ENCODE data around the gene NAV3. TPM values are rescaled to one million over a fixed set of nuclear protein-coding genes. Genes with fewer than 3 reads are reported as not detected.

The NAV3 gene
- total RNA-seq, 1 donor from 2014 or later = not detected

DNA sequence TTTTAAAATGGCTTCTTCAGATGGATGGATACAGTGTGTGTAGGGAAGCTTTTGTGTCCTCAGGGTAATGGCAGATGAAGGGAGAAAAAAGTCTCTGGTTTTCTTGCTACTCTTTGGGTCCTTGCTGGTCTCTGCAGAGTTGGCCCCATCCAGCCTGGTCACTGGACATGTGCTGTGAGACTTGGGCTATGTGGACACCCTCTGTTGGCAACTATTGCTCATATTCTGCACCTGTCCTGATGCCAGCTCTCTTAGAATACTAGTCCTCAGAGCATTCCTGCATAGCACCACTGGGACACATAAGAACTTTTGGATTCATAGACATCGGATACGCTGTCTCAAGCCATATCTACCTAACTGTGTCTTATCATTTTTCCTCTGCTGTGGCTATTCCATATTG lies 20.0 kb downstream of the NAV3 start:
- Mint-ChIP-seq H3K4me1 (ENCODE audit: low read depth) (no peaks in the 10 kb centered on the region), H3K27ac (no peak overlapping the region), H3K27me3 (ENCODE audit: low read depth) (no peaks in the 10 kb centered on the region), H3K9me3 (peaks cover 5% of the 10 kb centered on the region), H3K4me3 (ENCODE audit: low read depth) (no peak overlapping the region), H3K36me3 (ENCODE audit: low read depth) (no peaks in the 10 kb centered on the region)
- intact Hi-C loops (cut with micrococcal nuclease) = no loop called here
- no peak for DNase-seq (ENCODE audit: low spot score)

DNA sequence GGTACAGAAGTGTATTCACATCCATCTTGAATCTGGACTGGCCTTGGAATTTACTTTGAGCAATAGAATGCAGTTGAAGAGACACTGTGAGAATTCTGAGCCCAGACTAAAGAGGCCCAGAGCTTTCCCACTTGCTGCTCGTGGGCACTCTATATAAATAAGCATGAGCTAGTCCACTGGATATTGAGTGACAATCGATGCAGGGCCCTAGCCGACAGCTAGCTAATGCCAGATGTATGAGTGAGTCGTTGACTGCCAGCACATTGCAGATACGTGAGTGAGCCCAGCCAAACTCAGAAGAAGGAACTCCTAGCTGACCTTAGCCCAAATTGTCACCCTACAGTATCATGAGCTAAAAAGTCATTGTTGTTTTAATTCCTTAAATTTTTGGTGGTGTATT lies 24.9 kb downstream of the NAV3 start:
- peaks cover 5% of the 10 kb centered on the region for H3K9me3 Mint-ChIP-seq
- no peaks in the 10 kb centered on the region for H3K36me3 Mint-ChIP-seq (ENCODE audit: low read depth)
- intact Hi-C loops (cut with micrococcal nuclease) = no loop called here
- no peak for DNase-seq (ENCODE audit: low spot score)
- H3K27ac Mint-ChIP-seq = no peak overlapping the region
- H3K4me1 Mint-ChIP-seq (ENCODE audit: low read depth) = no peaks in the 10 kb centered on the region
- H3K27me3 Mint-ChIP-seq (ENCODE audit: low read depth) = no peaks in the 10 kb centered on the region
- no peak overlapping the region for H3K4me3 Mint-ChIP-seq (ENCODE audit: low read depth)

DNA sequence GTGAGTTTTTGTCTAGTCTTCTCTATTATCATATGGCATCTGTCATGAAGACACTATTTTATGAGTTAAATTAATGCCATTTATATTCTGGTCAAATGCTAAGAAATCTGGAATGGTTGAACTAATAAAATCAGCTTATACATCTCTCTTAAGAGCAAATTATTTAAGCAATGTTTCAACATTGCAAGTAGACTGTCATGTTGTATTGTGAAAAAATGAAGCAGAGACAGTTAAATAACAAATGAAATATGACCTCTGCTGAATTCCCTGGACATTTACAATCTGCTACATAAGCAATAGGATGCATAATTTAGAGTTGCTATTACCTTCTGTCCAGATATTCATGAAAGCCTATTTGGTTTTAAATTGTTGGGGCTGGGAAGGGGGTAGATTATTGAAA lies 30.6 kb downstream of the NAV3 start:
- Mint-ChIP-seq H3K4me3 (ENCODE audit: low read depth) (no peak overlapping the region), H3K27me3 (ENCODE audit: low read depth) (no peaks in the 10 kb centered on the region), H3K9me3 (no peaks in the 10 kb centered on the region), H3K36me3 (ENCODE audit: low read depth) (no peaks in the 10 kb centered on the region), H3K4me1 (ENCODE audit: low read depth) (no peaks in the 10 kb centered on the region), H3K27ac (no peak overlapping the region)
- intact Hi-C loops (cut with micrococcal nuclease) = no loop called here
- no peak for DNase-seq (ENCODE audit: low spot score)

DNA sequence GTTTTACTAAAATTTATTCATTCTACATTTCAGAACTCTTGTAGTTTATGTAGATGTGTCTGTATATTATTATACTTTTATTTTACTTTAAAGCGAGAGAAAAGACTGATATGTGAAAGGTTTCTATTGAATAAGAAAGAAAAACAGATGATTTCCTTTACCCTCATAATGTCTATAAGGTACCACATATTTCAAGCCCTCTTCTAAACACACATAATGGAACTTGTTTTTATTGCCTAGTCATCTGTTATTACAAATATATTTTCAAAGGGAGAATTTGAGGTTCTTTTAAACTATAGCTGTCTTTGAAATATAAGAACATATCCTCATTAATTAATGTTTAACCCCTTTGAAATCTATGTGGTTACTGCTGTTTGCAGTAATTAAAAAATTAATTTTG lies 34.5 kb downstream of the NAV3 start:
- DNase-seq (ENCODE audit: low spot score) = no peak
- no peaks in the 10 kb centered on the region for H3K36me3 Mint-ChIP-seq (ENCODE audit: low read depth)
- H3K4me3 Mint-ChIP-seq (ENCODE audit: low read depth) = no peak overlapping the region
- no peak overlapping the region for H3K27ac Mint-ChIP-seq
- intact Hi-C loops (cut with micrococcal nuclease) = no loop called here
- H3K27me3 Mint-ChIP-seq (ENCODE audit: low read depth) = no peaks in the 10 kb centered on the region
- H3K9me3 Mint-ChIP-seq = no peaks in the 10 kb centered on the region
- H3K4me1 Mint-ChIP-seq (ENCODE audit: low read depth) = no peaks in the 10 kb centered on the region

GRCh38 chr12:77878901-77879300 lies 48.2 kb downstream of the NAV3 start:
- H3K36me3 Mint-ChIP-seq (ENCODE audit: low read depth) = no peaks in the 10 kb centered on the region
- H3K4me3 Mint-ChIP-seq (ENCODE audit: low read depth) = no peak overlapping the region
- no peaks in the 10 kb centered on the region for H3K27me3 Mint-ChIP-seq (ENCODE audit: low read depth)
- intact Hi-C loops (cut with micrococcal nuclease) = no loop called here
- no peak overlapping the region for H3K27ac Mint-ChIP-seq
- H3K4me1 Mint-ChIP-seq (ENCODE audit: low read depth) = no peaks in the 10 kb centered on the region
- H3K9me3 Mint-ChIP-seq = peaks cover 11% of the 10 kb centered on the region
- DNase-seq (ENCODE audit: low spot score) = no peak

DNA sequence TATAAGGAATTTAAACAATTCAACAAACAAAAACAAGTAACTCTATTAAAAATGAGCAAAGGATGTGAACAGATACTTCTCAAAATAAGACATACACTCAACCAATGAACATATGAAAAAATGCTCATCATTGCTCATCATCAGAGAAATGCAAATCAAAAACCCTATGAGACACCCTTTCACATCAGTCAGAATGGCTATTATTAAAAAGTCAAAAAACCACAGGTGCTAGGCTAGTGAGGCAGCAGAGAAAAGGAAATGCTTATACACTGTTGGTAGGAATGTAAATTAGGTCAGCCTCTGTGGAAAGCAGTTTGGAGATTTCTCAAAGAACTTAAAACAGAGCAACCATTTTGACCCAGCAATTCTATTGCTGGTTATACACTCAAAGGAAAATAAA lies 52.0 kb downstream of the NAV3 start:
- peaks cover 11% of the 10 kb centered on the region for H3K9me3 Mint-ChIP-seq
- intact Hi-C loops (cut with micrococcal nuclease) = no loop called here
- H3K36me3 Mint-ChIP-seq (ENCODE audit: low read depth) = no peaks in the 10 kb centered on the region
- H3K4me1 Mint-ChIP-seq (ENCODE audit: low read depth) = no peaks in the 10 kb centered on the region
- no peak for DNase-seq (ENCODE audit: low spot score)
- H3K27me3 Mint-ChIP-seq (ENCODE audit: low read depth) = no peaks in the 10 kb centered on the region
- no peak overlapping the region for H3K27ac Mint-ChIP-seq
- no peak overlapping the region for H3K4me3 Mint-ChIP-seq (ENCODE audit: low read depth)

- no peaks in the 10 kb centered on the region for H3K9me3 Mint-ChIP-seq
- no peaks in the 10 kb centered on the region for H3K36me3 Mint-ChIP-seq (ENCODE audit: low read depth)
- no peaks in the 10 kb centered on the region for H3K27me3 Mint-ChIP-seq (ENCODE audit: low read depth)
- H3K27ac Mint-ChIP-seq = no peak overlapping the region
- no peak for DNase-seq (ENCODE audit: low spot score)
- H3K4me3 Mint-ChIP-seq (ENCODE audit: low read depth) = no peak overlapping the region
- intact Hi-C loops (cut with micrococcal nuclease) = no loop called here
- no peaks in the 10 kb centered on the region for H3K4me1 Mint-ChIP-seq (ENCODE audit: low read depth)
These were observed 57.9 kb downstream of the NAV3 start for GRCh38 chr12:77888611-77889010.

GRCh38 chr12:77891518-77892147 lies 60.9 kb downstream of the NAV3 start:
- no peaks in the 10 kb centered on the region for H3K9me3 Mint-ChIP-seq
- no peak overlapping the region for H3K27ac Mint-ChIP-seq
- H3K36me3 Mint-ChIP-seq (ENCODE audit: low read depth) = no peaks in the 10 kb centered on the region
- H3K27me3 Mint-ChIP-seq (ENCODE audit: low read depth) = no peaks in the 10 kb centered on the region
- no peak for DNase-seq (ENCODE audit: low spot score)
- intact Hi-C loops (cut with micrococcal nuclease) = no loop called here
- no peak overlapping the region for H3K4me3 Mint-ChIP-seq (ENCODE audit: low read depth)
- H3K4me1 Mint-ChIP-seq (ENCODE audit: low read depth) = no peaks in the 10 kb centered on the region

GRCh38 chr12:77893918-77894317 lies 63.2 kb downstream of the NAV3 start:
- no peak for DNase-seq (ENCODE audit: low spot score)
- H3K4me1 Mint-ChIP-seq (ENCODE audit: low read depth) = no peaks in the 10 kb centered on the region
- H3K27me3 Mint-ChIP-seq (ENCODE audit: low read depth) = no peaks in the 10 kb centered on the region
- intact Hi-C loops (cut with micrococcal nuclease) = no loop called here
- H3K36me3 Mint-ChIP-seq (ENCODE audit: low read depth) = no peaks in the 10 kb centered on the region
- H3K9me3 Mint-ChIP-seq = peaks cover 7% of the 10 kb centered on the region
- no peak overlapping the region for H3K4me3 Mint-ChIP-seq (ENCODE audit: low read depth)
- no peak overlapping the region for H3K27ac Mint-ChIP-seq

GRCh38 chr12:77894556-77894955 lies 63.9 kb downstream of the NAV3 start:
- no peaks in the 10 kb centered on the region for H3K36me3 Mint-ChIP-seq (ENCODE audit: low read depth)
- H3K9me3 Mint-ChIP-seq = peaks cover 7% of the 10 kb centered on the region
- no peak for DNase-seq (ENCODE audit: low spot score)
- H3K4me1 Mint-ChIP-seq (ENCODE audit: low read depth) = no peaks in the 10 kb centered on the region
- H3K27me3 Mint-ChIP-seq (ENCODE audit: low read depth) = no peaks in the 10 kb centered on the region
- intact Hi-C loops (cut with micrococcal nuclease) = no loop called here
- no peak overlapping the region for H3K4me3 Mint-ChIP-seq (ENCODE audit: low read depth)
- H3K27ac Mint-ChIP-seq = no peak overlapping the region

- no peak for DNase-seq (ENCODE audit: low spot score)
- no peaks in the 10 kb centered on the region for H3K27me3 Mint-ChIP-seq (ENCODE audit: low read depth)
- H3K27ac Mint-ChIP-seq = no peak overlapping the region
- peaks cover 7% of the 10 kb centered on the region for H3K9me3 Mint-ChIP-seq
- H3K36me3 Mint-ChIP-seq (ENCODE audit: low read depth) = no peaks in the 10 kb centered on the region
- H3K4me1 Mint-ChIP-seq (ENCODE audit: low read depth) = no peaks in the 10 kb centered on the region
- no peak overlapping the region for H3K4me3 Mint-ChIP-seq (ENCODE audit: low read depth)
- intact Hi-C loops (cut with micrococcal nuclease) = no loop called here
These were observed 65.0 kb downstream of the NAV3 start for GRCh38 chr12:77895699-77896098.

- no peak for DNase-seq (ENCODE audit: low spot score)
- Mint-ChIP-seq H3K27me3 (ENCODE audit: low read depth) (no peaks in the 10 kb centered on the region), H3K4me1 (ENCODE audit: low read depth) (no peaks in the 10 kb centered on the region), H3K4me3 (ENCODE audit: low read depth) (no peak overlapping the region), H3K9me3 (no peaks in the 10 kb centered on the region), H3K27ac (no peak overlapping the region), H3K36me3 (ENCODE audit: low read depth) (no peaks in the 10 kb centered on the region)
- intact Hi-C loops (cut with micrococcal nuclease) = no loop called here
These were observed 77.2 kb downstream of the NAV3 start for GRCh38 chr12:77907936-77908335.

GRCh38 chr12:77914081-77914488 lies 83.4 kb downstream of the NAV3 start:
- intact Hi-C loops (cut with micrococcal nuclease) = no loop called here
- Mint-ChIP-seq H3K27ac (no peak overlapping the region), H3K9me3 (no peaks in the 10 kb centered on the region), H3K4me1 (ENCODE audit: low read depth) (no peaks in the 10 kb centered on the region), H3K36me3 (ENCODE audit: low read depth) (no peaks in the 10 kb centered on the region), H3K4me3 (ENCODE audit: low read depth) (no peak overlapping the region), H3K27me3 (ENCODE audit: low read depth) (no peaks in the 10 kb centered on the region)
- DNase-seq (ENCODE audit: low spot score) = no peak

DNA sequence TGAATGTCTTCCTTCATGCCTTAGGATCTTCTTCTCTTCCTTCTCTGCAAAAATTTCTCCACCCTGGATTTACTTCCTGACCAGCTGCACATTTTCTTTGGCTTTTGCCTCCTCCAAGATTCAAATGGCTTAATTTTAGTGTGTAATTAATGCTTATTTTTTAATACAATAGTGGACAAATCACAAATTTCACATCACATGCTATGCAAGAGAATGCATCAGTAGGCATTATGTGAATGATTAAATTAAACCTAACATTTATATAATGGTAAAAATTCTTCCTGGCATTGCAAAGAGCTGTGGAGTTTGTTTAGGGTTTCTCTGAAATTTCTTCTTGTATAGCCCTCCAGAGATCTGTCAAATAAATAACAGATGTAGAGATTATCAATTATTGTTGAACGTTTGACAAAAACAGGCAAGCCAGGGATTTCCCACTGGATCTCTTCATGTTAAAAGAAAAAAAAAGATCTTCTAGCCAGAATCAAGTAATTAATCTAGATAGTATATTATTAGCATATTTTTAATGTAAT lies 84.4 kb downstream of the NAV3 start:
- Mint-ChIP-seq H3K27ac (no peak overlapping the region), H3K4me3 (ENCODE audit: low read depth) (no peak overlapping the region), H3K4me1 (ENCODE audit: low read depth) (no peaks in the 10 kb centered on the region), H3K36me3 (ENCODE audit: low read depth) (no peaks in the 10 kb centered on the region), H3K27me3 (ENCODE audit: low read depth) (no peaks in the 10 kb centered on the region), H3K9me3 (no peaks in the 10 kb centered on the region)
- intact Hi-C loops (cut with micrococcal nuclease) = no loop called here
- no peak for DNase-seq (ENCODE audit: low spot score)
